Measurements from ENCODE around the gene GRM4. TPM values are rescaled to one million over a fixed set of nuclear protein-coding genes. Genes with fewer than 3 reads are reported as not detected.

Gene GRM4
- total RNA-seq, 1 experiment from 2014 or later: not detected

GRCh38 chr6:34129753-34130152 is 16.1 kb downstream of the GRM4 start:
- POLR2A ChIA-PET: no interaction called here
- no peak overlapping the region for H3K27ac Mint-ChIP-seq (ENCODE audit: low read depth, unreplicated experiment)
- CTCF ChIA-PET: no interaction called here
- no peaks in the 10 kb centered on the region for H3K36me3 Mint-ChIP-seq (ENCODE audit: insufficient read depth, unreplicated experiment)
- TF ChIP-seq CTCF (IDR thresholded peaks at IDR 0.05; ENCODE audit: unreplicated experiment): no peak
- H3K9me3 Mint-ChIP-seq (ENCODE audit: unreplicated experiment): no peaks in the 10 kb centered on the region
- no peaks in the 10 kb centered on the region for H3K4me1 Mint-ChIP-seq (ENCODE audit: insufficient read depth, unreplicated experiment)
- no peak overlapping the region for H3K4me3 Mint-ChIP-seq (ENCODE audit: unreplicated experiment)
- no TSS peak for BruUV-seq (replicated peaks)
- intact Hi-C loops (cut with micrococcal nuclease): no loop called here
- no peak for DNase-seq (ENCODE audit: unreplicated experiment)
- peaks cover 23% of the 10 kb centered on the region for H3K27me3 Mint-ChIP-seq (ENCODE audit: insufficient read depth, unreplicated experiment)

- BruUV-seq (replicated peaks): no TSS peak
- no peaks in the 10 kb centered on the region for H3K36me3 Mint-ChIP-seq (ENCODE audit: insufficient read depth, unreplicated experiment)
- H3K4me1 Mint-ChIP-seq (ENCODE audit: insufficient read depth, unreplicated experiment): no peaks in the 10 kb centered on the region
- H3K27me3 Mint-ChIP-seq (ENCODE audit: insufficient read depth, unreplicated experiment): peaks cover 23% of the 10 kb centered on the region
- POLR2A ChIA-PET: no interaction called here
- TF ChIP-seq CTCF (IDR thresholded peaks at IDR 0.05; ENCODE audit: unreplicated experiment): no peak
- H3K27ac Mint-ChIP-seq (ENCODE audit: low read depth, unreplicated experiment): no peak overlapping the region
- no peak overlapping the region for H3K4me3 Mint-ChIP-seq (ENCODE audit: unreplicated experiment)
- CTCF ChIA-PET: interaction anchor here (0.6 to 1.0 kb wide), 2 partner anchors 73 to 1103 kb away, joined by 4 read pairs; no protein-coding TSS in a partner anchor
- intact Hi-C loops (cut with micrococcal nuclease): no loop called here
- no peak for DNase-seq (ENCODE audit: unreplicated experiment)
- no peaks in the 10 kb centered on the region for H3K9me3 Mint-ChIP-seq (ENCODE audit: unreplicated experiment)
Measured at GRCh38 chr6:34128045-34128444, 17.8 kb downstream of the GRM4 start.

- POLR2A ChIA-PET: no interaction called here
- no peaks in the 10 kb centered on the region for H3K36me3 Mint-ChIP-seq (ENCODE audit: insufficient read depth, unreplicated experiment)
- DNase-seq (ENCODE audit: unreplicated experiment): no peak
- no peaks in the 10 kb centered on the region for H3K4me1 Mint-ChIP-seq (ENCODE audit: insufficient read depth, unreplicated experiment)
- peaks cover 27% of the 10 kb centered on the region for H3K27me3 Mint-ChIP-seq (ENCODE audit: insufficient read depth, unreplicated experiment)
- H3K27ac Mint-ChIP-seq (ENCODE audit: low read depth, unreplicated experiment): no peak overlapping the region
- H3K9me3 Mint-ChIP-seq (ENCODE audit: unreplicated experiment): no peaks in the 10 kb centered on the region
- no peak for TF ChIP-seq CTCF (IDR thresholded peaks at IDR 0.05; ENCODE audit: unreplicated experiment)
- intact Hi-C loops (cut with micrococcal nuclease): no loop called here
- BruUV-seq (replicated peaks): no TSS peak
- H3K4me3 Mint-ChIP-seq (ENCODE audit: unreplicated experiment): no peak overlapping the region
- CTCF ChIA-PET: interaction anchor here (0.7 kb wide), 1 partner anchor 323 kb away, joined by 3 read pairs; the partner anchor contains the start of gene MLN
Measured at GRCh38 chr6:34126419-34126818, 19.5 kb downstream of the GRM4 start.

DNA sequence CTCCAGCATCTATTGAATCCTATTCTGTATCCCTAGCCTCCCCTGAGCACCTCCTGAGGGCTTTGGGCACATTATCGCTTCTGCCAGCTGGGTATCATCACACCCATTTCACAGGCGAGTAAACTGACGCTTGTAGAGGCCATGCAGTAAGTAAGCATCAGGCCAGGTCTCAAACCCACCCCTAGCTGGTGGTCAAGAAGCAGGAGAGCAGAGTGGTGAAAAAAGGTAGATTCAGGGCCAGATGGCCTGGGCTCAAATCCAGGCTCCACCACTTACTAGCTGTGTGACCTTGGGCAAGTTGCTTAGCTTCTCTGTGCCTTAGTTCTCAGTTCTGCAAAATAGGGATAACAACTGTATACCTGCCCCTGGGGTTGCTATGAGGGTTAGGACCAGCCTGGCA is 19.9 kb downstream of the GRM4 start:
- TF ChIP-seq CTCF (IDR thresholded peaks at IDR 0.05; ENCODE audit: unreplicated experiment): no peak

More for the DNA sequence above, 19.9 kb downstream of the GRM4 start:
- no peak for DNase-seq (ENCODE audit: unreplicated experiment)
- peaks cover 32% of the 10 kb centered on the region for H3K27me3 Mint-ChIP-seq (ENCODE audit: insufficient read depth, unreplicated experiment)
- intact Hi-C loops (cut with micrococcal nuclease): no loop called here
- no peaks in the 10 kb centered on the region for H3K36me3 Mint-ChIP-seq (ENCODE audit: insufficient read depth, unreplicated experiment)
- ChIA-PET POLR2A (no interaction called here), CTCF (interaction anchor here (0.6 to 0.7 kb wide), 2 partner anchors 292 to 322 kb away, joined by 3 to 4 read pairs; partner anchors contain the start of gene MLN)
- BruUV-seq (replicated peaks): no TSS peak
- no peaks in the 10 kb centered on the region for H3K9me3 Mint-ChIP-seq (ENCODE audit: unreplicated experiment)
- no peaks in the 10 kb centered on the region for H3K4me1 Mint-ChIP-seq (ENCODE audit: insufficient read depth, unreplicated experiment)
- no peak overlapping the region for H3K27ac Mint-ChIP-seq (ENCODE audit: low read depth, unreplicated experiment)
- no peak overlapping the region for H3K4me3 Mint-ChIP-seq (ENCODE audit: unreplicated experiment)

All from MCF 10A (cell line).